Tibial nerve (tissue), 4 donors: ENCODE results near the gene PRKCE.

ENCODE experiments used
- CTCF ChIP-seq, 5 experiments: fragments of 200-600 bp in 3 of 5; fragments of 450-650 bp in 2 of 5; sonication (generic) in 3 of 5; IDR thresholded peaks; one replicate each; pipeline ENCODE4 v1.5.1; 2016 to 2019; ENCODE audit warnings: antibody characterized with exemption in 5 of 5, mild to moderate bottlenecking in 3 of 5, moderate library complexity in 2 of 5
- EP300 ChIP-seq, 2 donors: sonication (generic); formaldehyde crosslinking; IDR thresholded peaks; one replicate each; pipeline ENCODE4 v1.6.1; 2017; ENCODE audit warnings: antibody characterized with exemption in 2 of 2, mild to moderate bottlenecking in 1 of 2

GRCh38 chr2:45722477-45722876, 71.0 kb downstream of the PRKCE start:
- TF ChIP-seq CTCF (IDR thresholded peaks at IDR 0.05) (no peak), EP300 (IDR thresholded peaks at IDR 0.05) (no peak)
